ENCODE results near the gene RALBP1.
"Not testable (repeated sequence)": the region's sequence is repeated elsewhere in the genome, so short reads cannot be mapped to it uniquely, and the experiment has no call there.

The RALBP1 gene

DNA sequence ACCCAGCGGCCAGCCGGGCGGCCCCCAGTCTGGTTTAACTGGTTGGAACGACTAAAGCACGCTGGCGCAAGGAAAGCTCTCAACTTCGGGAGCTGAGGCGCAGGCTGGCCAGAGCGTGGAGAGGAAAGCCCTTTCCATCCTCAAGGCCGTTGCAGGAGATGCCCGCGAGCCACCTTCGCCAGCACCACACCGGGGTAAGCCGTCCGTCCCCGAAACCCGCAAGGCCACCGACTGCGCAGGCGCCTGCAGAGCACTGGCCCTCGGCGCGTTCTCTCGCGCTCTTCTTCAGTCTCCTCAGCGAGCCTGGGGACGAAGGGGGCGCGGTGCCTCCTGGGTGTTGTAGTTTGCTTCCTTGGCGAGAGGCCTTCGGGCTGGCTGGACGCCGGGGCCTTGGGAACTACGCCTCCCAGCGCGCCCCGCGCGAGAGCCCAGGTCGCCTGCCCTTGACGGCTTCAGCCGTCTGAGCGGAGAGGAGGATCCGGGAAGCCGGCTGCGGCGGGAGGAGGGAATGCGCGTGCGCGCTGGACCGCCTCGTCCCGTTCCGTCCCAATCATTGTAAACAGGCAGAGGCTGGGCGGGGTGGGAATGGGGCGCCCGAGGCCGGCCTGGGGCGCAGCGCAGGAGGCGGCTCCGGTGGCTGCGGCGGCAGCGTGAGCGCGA, at the start of gene RALBP1:
RALBP1 (plus strand) TSS at position 531 of the 660 bp plus-strand sequence. CDS start 37,533 bp downstream, outside the sequence.
- H3K4me3 ChIP-seq (ENCODE audit: low read depth in 1 of 2, low read length in 2 of 2) = peak within 1 kb of the TSS; percentile 82 to 95
- H3K36me3 ChIP-seq (ENCODE audit: control insufficient read depth in 1 of 2, insufficient read depth in 2 of 2, low read length in 2 of 2) = peaks cover 0 to 15% of the 10 kb centered on the region in 2 donors
- no peaks in the 10 kb centered on the region for H3K27me3 ChIP-seq (ENCODE audit: low read depth, low read length)
- H3K9me3 ChIP-seq (ENCODE audit: control insufficient read depth in 1 of 2, low read length in 2 of 2) = no peaks in the 10 kb centered on the region
- peaks cover 5 to 9% of the 10 kb centered on the region in 2 donors for H3K4me1 ChIP-seq (ENCODE audit: control insufficient read depth in 1 of 2, insufficient read depth in 2 of 2, low read length in 2 of 2)
- H3K27ac ChIP-seq (ENCODE audit: low read length) = peak within 1 kb of the TSS; percentile 89

- Histone ChIP-seq H3K4me1 (ENCODE audit: control insufficient read depth in 1 of 2, insufficient read depth in 2 of 2, low read length in 2 of 2) (peaks cover 0 to 9% of the 10 kb centered on the region in 2 donors), H3K27me3 (ENCODE audit: low read depth, low read length) (no peaks in the 10 kb centered on the region), H3K4me3 (ENCODE audit: low read depth in 1 of 2, low read length in 2 of 2) (no peak overlapping the region), H3K27ac (ENCODE audit: low read length) (no peak overlapping the region), H3K36me3 (ENCODE audit: control insufficient read depth in 1 of 2, insufficient read depth in 2 of 2, low read length in 2 of 2) (no peaks in the 10 kb centered on the region), H3K9me3 (ENCODE audit: control insufficient read depth in 1 of 2, low read length in 2 of 2) (no peaks in the 10 kb centered on the region)
Observed at GRCh38 chr18:9426753-9427152, 48.6 kb upstream of the RALBP1 start.

DNA sequence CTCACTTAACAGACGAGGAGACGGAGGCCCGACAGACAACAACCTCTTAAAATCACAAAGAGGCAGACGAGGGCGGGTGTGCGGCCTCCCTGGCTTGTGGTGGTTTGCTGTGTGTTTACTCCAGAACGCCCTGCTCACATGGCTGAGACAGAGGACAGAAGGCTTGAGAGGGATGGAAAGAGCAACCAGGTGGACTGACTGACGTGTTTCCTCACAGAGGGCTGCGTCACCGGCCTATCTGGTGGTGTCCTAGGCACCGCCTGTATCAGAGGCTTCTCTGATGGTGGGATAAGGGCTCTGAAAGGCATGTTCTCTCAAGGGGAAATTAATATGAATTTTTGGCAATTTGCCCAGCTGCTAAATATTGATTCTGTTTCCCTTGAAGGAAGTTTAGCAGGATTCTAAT, 47.0 kb upstream of the RALBP1 start:
- no peaks in the 10 kb centered on the region for H3K36me3 ChIP-seq (ENCODE audit: control insufficient read depth in 1 of 2, insufficient read depth in 2 of 2, low read length in 2 of 2)
- H3K27me3 ChIP-seq (ENCODE audit: low read depth, low read length) = no peaks in the 10 kb centered on the region
- H3K4me3 ChIP-seq (ENCODE audit: low read depth in 1 of 2, low read length in 2 of 2) = no peak overlapping the region
- H3K4me1 ChIP-seq (ENCODE audit: control insufficient read depth in 1 of 2, insufficient read depth in 2 of 2, low read length in 2 of 2) = peaks cover 0 to 9% of the 10 kb centered on the region in 2 donors
- H3K9me3 ChIP-seq (ENCODE audit: control insufficient read depth in 1 of 2, low read length in 2 of 2) = no peaks in the 10 kb centered on the region
- H3K27ac ChIP-seq (ENCODE audit: low read length) = no peak overlapping the region

- H3K27ac ChIP-seq (ENCODE audit: low read length) = no peak overlapping the region
Observed at GRCh38 chr18:9428862-9429661, 46.3 kb upstream of the RALBP1 start.

DNA sequence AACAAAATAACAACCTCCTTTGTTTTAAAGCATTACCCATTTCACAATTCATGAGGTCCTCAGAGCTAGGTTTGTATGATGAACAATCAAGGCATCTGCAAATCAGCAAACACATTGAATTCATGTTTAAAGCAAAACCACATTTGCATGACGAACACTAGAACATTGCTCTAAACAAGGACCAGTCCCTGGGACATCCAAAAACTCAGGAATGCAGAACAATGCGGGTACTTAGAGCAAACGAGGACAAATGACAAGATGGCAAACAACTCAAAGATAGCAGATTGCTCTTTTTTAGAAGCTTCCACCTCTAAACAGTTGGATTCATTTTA, 45.7 kb upstream of the RALBP1 start:
- Histone ChIP-seq H3K36me3 (ENCODE audit: control insufficient read depth in 1 of 2, insufficient read depth in 2 of 2, low read length in 2 of 2) (no peaks in the 10 kb centered on the region), H3K27ac (ENCODE audit: low read length) (no peak overlapping the region), H3K9me3 (ENCODE audit: control insufficient read depth in 1 of 2, low read length in 2 of 2) (no peaks in the 10 kb centered on the region), H3K4me3 (ENCODE audit: low read depth in 1 of 2, low read length in 2 of 2) (no peak overlapping the region), H3K4me1 (ENCODE audit: control insufficient read depth in 1 of 2, insufficient read depth in 2 of 2, low read length in 2 of 2) (peaks cover 0 to 13% of the 10 kb centered on the region in 2 donors), H3K27me3 (ENCODE audit: low read depth, low read length) (no peaks in the 10 kb centered on the region)

More at GRCh38 chr18:9428862-9429661, 46.3 kb upstream of the RALBP1 start:
- Histone ChIP-seq H3K4me1 (ENCODE audit: control insufficient read depth in 1 of 2, insufficient read depth in 2 of 2, low read length in 2 of 2) (peaks cover 0 to 9% of the 10 kb centered on the region in 2 donors), H3K9me3 (ENCODE audit: control insufficient read depth in 1 of 2, low read length in 2 of 2) (no peaks in the 10 kb centered on the region), H3K27me3 (ENCODE audit: low read depth, low read length) (no peaks in the 10 kb centered on the region), H3K36me3 (ENCODE audit: control insufficient read depth in 1 of 2, insufficient read depth in 2 of 2, low read length in 2 of 2) (no peaks in the 10 kb centered on the region), H3K4me3 (ENCODE audit: low read depth in 1 of 2, low read length in 2 of 2) (no peak overlapping the region)

GRCh38 chr18:9430315-9430714, 45.0 kb upstream of the RALBP1 start:
- not testable (repeated sequence) for H3K27ac ChIP-seq (ENCODE audit: low read length); H3K9me3 ChIP-seq (ENCODE audit: control insufficient read depth in 1 of 2, low read length in 2 of 2); H3K27me3 ChIP-seq (ENCODE audit: low read depth, low read length); H3K36me3 ChIP-seq (ENCODE audit: control insufficient read depth in 1 of 2, insufficient read depth in 2 of 2, low read length in 2 of 2); H3K4me3 ChIP-seq (ENCODE audit: low read depth in 1 of 2, low read length in 2 of 2)
- peaks cover 0 to 13% of the 10 kb centered on the region in 2 donors for H3K4me1 ChIP-seq (ENCODE audit: control insufficient read depth in 1 of 2, insufficient read depth in 2 of 2, low read length in 2 of 2)

DNA sequence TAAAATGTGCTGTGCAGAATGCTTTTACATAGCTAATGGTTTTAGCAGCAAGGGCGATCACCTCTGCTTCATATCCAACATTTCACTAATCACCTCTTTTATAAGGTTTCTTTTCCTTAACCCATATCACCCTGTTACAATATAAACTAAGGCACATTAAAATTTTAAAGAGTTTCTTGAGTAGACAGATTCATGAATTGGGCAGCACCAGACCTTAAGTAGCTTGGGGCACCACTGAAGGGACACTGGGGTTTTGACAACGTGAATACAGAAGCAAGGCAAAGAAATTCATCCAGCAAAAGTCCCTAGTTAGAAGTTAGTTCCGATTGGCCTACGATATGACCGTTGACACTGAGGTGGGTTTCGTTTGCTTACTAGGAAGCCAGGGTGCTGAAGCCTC, 44.0 kb upstream of the RALBP1 start:
- no peak overlapping the region for H3K4me3 ChIP-seq (ENCODE audit: low read depth in 1 of 2, low read length in 2 of 2)
- no peaks in the 10 kb centered on the region for H3K9me3 ChIP-seq (ENCODE audit: control insufficient read depth in 1 of 2, low read length in 2 of 2)
- H3K27me3 ChIP-seq (ENCODE audit: low read depth, low read length) = no peaks in the 10 kb centered on the region
- H3K36me3 ChIP-seq (ENCODE audit: control insufficient read depth in 1 of 2, insufficient read depth in 2 of 2, low read length in 2 of 2) = no peaks in the 10 kb centered on the region
- peaks cover 0 to 13% of the 10 kb centered on the region in 2 donors for H3K4me1 ChIP-seq (ENCODE audit: control insufficient read depth in 1 of 2, insufficient read depth in 2 of 2, low read length in 2 of 2)
- H3K27ac ChIP-seq (ENCODE audit: low read length) = no peak overlapping the region

DNA sequence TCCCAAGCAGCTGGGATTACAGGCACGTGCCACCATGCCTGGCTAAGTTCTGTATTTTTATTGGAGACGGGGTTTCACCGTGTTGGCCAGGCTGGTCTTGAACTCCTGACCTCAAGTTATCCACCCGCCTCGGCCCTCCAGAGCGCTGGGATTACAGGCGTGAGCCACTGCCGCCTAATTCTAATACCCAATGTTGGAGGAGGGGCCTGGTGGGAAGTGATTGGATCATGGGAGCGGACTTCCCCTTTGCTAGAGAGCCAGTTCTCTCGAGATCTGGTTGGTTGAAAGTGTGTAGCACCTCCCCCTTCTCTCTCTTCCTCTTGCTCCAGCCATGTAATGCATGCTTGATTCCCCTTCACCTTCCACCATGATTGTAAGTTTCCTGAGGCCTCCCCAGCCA, 42.2 kb upstream of the RALBP1 start:
- H3K4me1 ChIP-seq (ENCODE audit: control insufficient read depth in 1 of 2, insufficient read depth in 2 of 2, low read length in 2 of 2) = peaks cover 0 to 13% of the 10 kb centered on the region in 2 donors
- H3K27me3 ChIP-seq (ENCODE audit: low read depth, low read length); H3K36me3 ChIP-seq (ENCODE audit: control insufficient read depth in 1 of 2, insufficient read depth in 2 of 2, low read length in 2 of 2); H3K4me3 ChIP-seq (ENCODE audit: low read depth in 1 of 2, low read length in 2 of 2); H3K27ac ChIP-seq (ENCODE audit: low read length); H3K9me3 ChIP-seq (ENCODE audit: control insufficient read depth in 1 of 2, low read length in 2 of 2): not testable (repeated sequence)

- Histone ChIP-seq H3K4me3 (ENCODE audit: low read depth in 1 of 2, low read length in 2 of 2) (peak overlapping the region in 1 of 2 donors; percentile 2), H3K27ac (ENCODE audit: low read length) (no peak overlapping the region), H3K9me3 (ENCODE audit: control insufficient read depth in 1 of 2, low read length in 2 of 2) (no peaks in the 10 kb centered on the region)
Observed at GRCh38 chr18:9433671-9434121, 41.6 kb upstream of the RALBP1 start.

GRCh38 chr18:9434122-9434701, 41.1 kb upstream of the RALBP1 start:
- Histone ChIP-seq H3K4me3 (ENCODE audit: low read depth in 1 of 2, low read length in 2 of 2) (peak overlapping the region in 1 of 2 donors; percentile 2), H3K9me3 (ENCODE audit: control insufficient read depth in 1 of 2, low read length in 2 of 2) (no peaks in the 10 kb centered on the region), H3K27ac (ENCODE audit: low read length) (no peak overlapping the region), H3K4me1 (ENCODE audit: control insufficient read depth in 1 of 2, insufficient read depth in 2 of 2, low read length in 2 of 2) (peaks cover 0 to 9% of the 10 kb centered on the region in 2 donors), H3K27me3 (ENCODE audit: low read depth, low read length) (no peaks in the 10 kb centered on the region), H3K36me3 (ENCODE audit: control insufficient read depth in 1 of 2, insufficient read depth in 2 of 2, low read length in 2 of 2) (no peaks in the 10 kb centered on the region)

More at GRCh38 chr18:9433671-9434121, 41.6 kb upstream of the RALBP1 start:
- no peaks in the 10 kb centered on the region for H3K36me3 ChIP-seq (ENCODE audit: control insufficient read depth in 1 of 2, insufficient read depth in 2 of 2, low read length in 2 of 2)
- H3K4me1 ChIP-seq (ENCODE audit: control insufficient read depth in 1 of 2, insufficient read depth in 2 of 2, low read length in 2 of 2) = peaks cover 0 to 13% of the 10 kb centered on the region in 2 donors
- H3K27me3 ChIP-seq (ENCODE audit: low read depth, low read length) = no peaks in the 10 kb centered on the region

DNA sequence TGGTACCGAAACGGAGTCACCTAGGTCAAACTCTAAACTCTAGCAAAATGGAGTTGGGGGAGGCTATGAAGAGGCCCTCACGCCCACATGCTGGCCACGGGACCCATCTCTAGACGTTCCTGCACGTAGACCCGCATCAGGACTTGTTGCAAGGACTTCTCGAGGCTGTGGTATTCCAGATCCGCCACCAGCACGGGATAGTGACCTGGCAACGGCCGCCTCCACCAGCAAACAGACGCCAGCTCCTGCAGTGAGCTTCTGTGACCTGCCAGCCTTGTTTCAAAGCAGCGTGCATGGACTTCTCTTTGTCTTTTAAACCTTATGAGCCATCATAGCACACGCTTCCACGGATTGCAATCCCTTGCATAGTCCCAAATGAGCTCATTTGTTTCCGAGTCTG, 40.3 kb upstream of the RALBP1 start:
- H3K27me3 ChIP-seq (ENCODE audit: low read depth, low read length) = no peaks in the 10 kb centered on the region
- H3K36me3 ChIP-seq (ENCODE audit: control insufficient read depth in 1 of 2, insufficient read depth in 2 of 2, low read length in 2 of 2) = no peaks in the 10 kb centered on the region
- H3K4me3 ChIP-seq (ENCODE audit: low read depth in 1 of 2, low read length in 2 of 2) = no peak overlapping the region
- H3K4me1 ChIP-seq (ENCODE audit: control insufficient read depth in 1 of 2, insufficient read depth in 2 of 2, low read length in 2 of 2) = peaks cover 0 to 4% of the 10 kb centered on the region in 2 donors
- no peaks in the 10 kb centered on the region for H3K9me3 ChIP-seq (ENCODE audit: control insufficient read depth in 1 of 2, low read length in 2 of 2)
- H3K27ac ChIP-seq (ENCODE audit: low read length) = no peak overlapping the region

Measured in muscle layer of duodenum (tissue), 2 donors.